ENCODE results near the gene RGS7BP.

Gene RGS7BP

GRCh38 chr5:64599226-64599625 is 93.4 kb downstream of the RGS7BP start:
- H3K9me2 ChIP-seq (replicated peaks; ENCODE audit: insufficient read depth, low read length), result no peaks in the 10 kb centered on the region
- no peak overlapping the region for H3K9ac ChIP-seq (ENCODE audit: low read length)
- H3K4me3 ChIP-seq (ENCODE audit: insufficient read depth, low read length, poor library complexity, severe bottlenecking), result no peak overlapping the region
- H3K79me2 ChIP-seq (ENCODE audit: insufficient read depth, low read length), result no peaks in the 10 kb centered on the region
- H3K27me3 ChIP-seq (ENCODE audit: low read length), result no peaks in the 10 kb centered on the region
- H3F3A ChIP-seq (ENCODE audit: insufficient read depth), result no peaks in the 10 kb centered on the region
- no peak overlapping the region for H3K4me2 ChIP-seq (ENCODE audit: low read depth, low read length, poor library complexity, severe bottlenecking)
- H3K9me3 ChIP-seq (ENCODE audit: insufficient read depth, low read length), result no peaks in the 10 kb centered on the region
- no peak overlapping the region for H2AFZ ChIP-seq (ENCODE audit: low read depth, low read length, severe bottlenecking)
- H3K36me3 ChIP-seq (ENCODE audit: low read length), result no peaks in the 10 kb centered on the region
- no peak overlapping the region for H3K27ac ChIP-seq (ENCODE audit: low read depth, low read length)
- TF ChIP-seq, protein P1, sequence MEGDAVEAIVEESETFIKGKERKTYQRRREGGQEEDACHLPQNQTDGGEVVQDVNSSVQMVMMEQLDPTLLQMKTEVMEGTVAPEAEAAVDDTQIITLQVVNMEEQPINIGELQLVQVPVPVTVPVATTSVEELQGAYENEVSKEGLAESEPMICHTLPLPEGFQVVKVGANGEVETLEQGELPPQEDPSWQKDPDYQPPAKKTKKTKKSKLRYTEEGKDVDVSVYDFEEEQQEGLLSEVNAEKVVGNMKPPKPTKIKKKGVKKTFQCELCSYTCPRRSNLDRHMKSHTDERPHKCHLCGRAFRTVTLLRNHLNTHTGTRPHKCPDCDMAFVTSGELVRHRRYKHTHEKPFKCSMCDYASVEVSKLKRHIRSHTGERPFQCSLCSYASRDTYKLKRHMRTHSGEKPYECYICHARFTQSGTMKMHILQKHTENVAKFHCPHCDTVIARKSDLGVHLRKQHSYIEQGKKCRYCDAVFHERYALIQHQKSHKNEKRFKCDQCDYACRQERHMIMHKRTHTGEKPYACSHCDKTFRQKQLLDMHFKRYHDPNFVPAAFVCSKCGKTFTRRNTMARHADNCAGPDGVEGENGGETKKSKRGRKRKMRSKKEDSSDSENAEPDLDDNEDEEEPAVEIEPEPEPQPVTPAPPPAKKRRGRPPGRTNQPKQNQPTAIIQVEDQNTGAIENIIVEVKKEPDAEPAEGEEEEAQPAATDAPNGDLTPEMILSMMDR (IDR thresholded peaks at IDR 0.05; ENCODE audit: insufficient read depth, low read length, poor library complexity, severe bottlenecking), result no peak
- no peak for TF ChIP-seq EZH2phosphoT487 (conservative IDR thresholded peaks at IDR 0.05; ENCODE audit: low read length)
- H4K20me1 ChIP-seq (ENCODE audit: low read depth, low read length), result no peaks in the 10 kb centered on the region

DNA sequence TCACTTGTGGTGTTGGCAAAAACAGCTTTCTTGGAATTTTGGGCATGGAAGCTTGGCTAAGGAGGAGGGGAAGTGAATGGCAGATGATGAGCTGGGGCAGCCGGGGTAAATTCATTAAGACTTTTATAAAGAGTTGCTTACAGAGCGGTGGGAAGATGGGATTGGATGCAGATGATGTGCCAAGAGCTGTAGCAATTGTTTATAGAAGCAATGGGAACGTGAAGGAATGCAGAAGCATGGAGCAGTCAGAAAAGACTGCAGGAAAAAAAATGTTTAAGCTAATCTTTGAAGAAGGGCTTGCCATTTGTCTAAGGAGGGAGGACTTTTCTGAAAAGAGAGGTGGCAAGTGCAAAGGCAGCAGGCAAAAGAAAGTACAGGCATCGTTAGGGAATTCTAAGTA is 97.9 kb downstream of the RGS7BP start:
- H3K9me2 ChIP-seq (replicated peaks; ENCODE audit: insufficient read depth, low read length), result no peaks in the 10 kb centered on the region
- no peaks in the 10 kb centered on the region for H3K36me3 ChIP-seq (ENCODE audit: low read length)
- H3K9ac ChIP-seq (ENCODE audit: low read length), result no peak overlapping the region
- no peaks in the 10 kb centered on the region for H4K20me1 ChIP-seq (ENCODE audit: low read depth, low read length)
- H3K4me3 ChIP-seq (ENCODE audit: insufficient read depth, low read length, poor library complexity, severe bottlenecking), result no peak overlapping the region
- H3K4me2 ChIP-seq (ENCODE audit: low read depth, low read length, poor library complexity, severe bottlenecking), result no peak overlapping the region
- H3K27me3 ChIP-seq (ENCODE audit: low read length), result no peaks in the 10 kb centered on the region
- no peak for TF ChIP-seq EZH2phosphoT487 (conservative IDR thresholded peaks at IDR 0.05; ENCODE audit: low read length)
- TF ChIP-seq, protein P1 (IDR thresholded peaks at IDR 0.05; ENCODE audit: insufficient read depth, low read length, poor library complexity, severe bottlenecking), result no peak
- H3F3A ChIP-seq (ENCODE audit: insufficient read depth), result no peaks in the 10 kb centered on the region
- no peaks in the 10 kb centered on the region for H3K79me2 ChIP-seq (ENCODE audit: insufficient read depth, low read length)
- no peak overlapping the region for H2AFZ ChIP-seq (ENCODE audit: low read depth, low read length, severe bottlenecking)
- H3K27ac ChIP-seq (ENCODE audit: low read depth, low read length), result no peak overlapping the region
- H3K9me3 ChIP-seq (ENCODE audit: insufficient read depth, low read length), result no peaks in the 10 kb centered on the region

- Histone ChIP-seq H3K27me3 (ENCODE audit: low read length) (no peaks in the 10 kb centered on the region), H3K27ac (ENCODE audit: low read depth, low read length) (no peak overlapping the region), H3K4me2 (ENCODE audit: low read depth, low read length, poor library complexity, severe bottlenecking) (no peak overlapping the region), H2AFZ (ENCODE audit: low read depth, low read length, severe bottlenecking) (no peak overlapping the region), H3K79me2 (ENCODE audit: insufficient read depth, low read length) (no peaks in the 10 kb centered on the region), H4K20me1 (ENCODE audit: low read depth, low read length) (no peaks in the 10 kb centered on the region), H3K36me3 (ENCODE audit: low read length) (no peaks in the 10 kb centered on the region), H3K9me3 (ENCODE audit: insufficient read depth, low read length) (no peaks in the 10 kb centered on the region), H3F3A (ENCODE audit: insufficient read depth) (no peaks in the 10 kb centered on the region), H3K9ac (ENCODE audit: low read length) (no peak overlapping the region), H3K4me3 (ENCODE audit: insufficient read depth, low read length, poor library complexity, severe bottlenecking) (no peak overlapping the region), H3K9me2 (replicated peaks; ENCODE audit: insufficient read depth, low read length) (no peaks in the 10 kb centered on the region)
- TF ChIP-seq EZH2phosphoT487 (conservative IDR thresholded peaks at IDR 0.05; ENCODE audit: low read length), result no peak
- TF ChIP-seq, protein P1 (IDR thresholded peaks at IDR 0.05; ENCODE audit: insufficient read depth, low read length, poor library complexity, severe bottlenecking), result no peak
These were observed 101.1 kb downstream of the RGS7BP start for GRCh38 chr5:64606926-64607325.
